C4-2B (cell line): Measurements from ENCODE around the gene MYOT.

Source experiments
- CTCF ChIP-seq: fragments of 450-650 bp; conservative IDR thresholded peaks from 2 replicates; pipeline ENCODE4 v1.5.1; 2017; ENCODE audit warnings: mild to moderate bottlenecking
- ZFX ChIP-seq: fragments of 450-650 bp; IDR thresholded peaks from 2 replicates; pipeline ENCODE4 v1.6.1; 2017

GRCh38 chr5:137866541-137867388 is 895 bp upstream of the MYOT start:
- TF ChIP-seq CTCF, result no peak
- TF ChIP-seq ZFX, result no peak
